HCT116 (cell line): ENCODE data around the gene ABHD4. TPM values are rescaled to one million over a fixed set of nuclear protein-coding genes. Genes with fewer than 3 reads are reported as not detected.

ENCODE experiments used
- ATAC-seq: fragments of 200-7000 bp; cut with Tn5 transposase; 2 replicates; pipeline ENCODE4 v1.9.1; 2020; ENCODE audit warnings: mild to moderate bottlenecking, moderate library complexity
- BruUV-seq: library from RNA; stranded (reverse); fragments of 400-500 nt; replicated peaks from 2 replicates; lab custom pipeline; 2021; lab: Mats Ljungman, UMichigan
- CTCF ChIA-PET: fragments of 300-600 bp; sonication (Branson Sonifier 250); formaldehyde crosslinking; loops from one replicate; lab custom pipeline; 2021; ENCODE audit warnings: antibody characterized with exemption; lab: Charles Lee
- POLR2A ChIA-PET: fragments of 300-600, 350-600 bp; sonication (Branson Sonifier 250); formaldehyde crosslinking; loops from one replicate; lab custom pipeline; 2021; ENCODE audit warnings: antibody characterized with exemption; lab: Charles Lee
- RAD21 ChIA-PET, 2 experiments: fragments of 300-600 bp; sonication (Branson Sonifier 250); formaldehyde crosslinking; loops; one replicate each; lab custom pipeline; 2023; ENCODE audit warnings: low total read pairs in 2 of 2; ENCODE audit not compliant: uncharacterized antibody in 2 of 2, unreplicated experiment in 2 of 2, low non-redundant PET in 1 of 2; lab: Charles Lee
- DNase-seq: peaks from one replicate; pipeline ENCODE4 v3.0.0-alpha.2; 2010; ENCODE audit warnings: low read depth, low spot score
- H2AFZ ChIP-seq: fragments of 200-600 bp; shearing (Covaris generic), sonication (generic); 2 replicates; pipeline ENCODE4 v1.6.1; 2017; ENCODE audit warnings: low read depth, mixed run types, mixed read lengths, antibody characterized with exemption, low read length; ENCODE audit not compliant: poor library complexity, severe bottlenecking
- H3K27ac ChIP-seq: 2 replicates; pipeline ENCODE4 v1.5.1; 2012; ENCODE audit warnings: low read depth, low read length
- H3K27me3 ChIP-seq: fragments of 200-600 bp; sonication (generic); 2 replicates; pipeline ENCODE4 v1.6.1; 2016; ENCODE audit warnings: mixed run types, low read length, mixed read lengths; ENCODE audit not compliant: insufficient read depth
- H3K36me3 ChIP-seq, 2 experiments: fragments of 200-500 bp in 1 of 2; fragments of 200-600 bp in 1 of 2; sonication (Bioruptor generic) in 1 of 2; sonication (generic) in 1 of 2; 2 replicates each; pipeline versions ENCODE4 v1.5.1 to v1.6.1; 2014 to 2016; ENCODE audit warnings: low read length in 2 of 2, inconsistent platforms in 1 of 2, mixed read lengths in 1 of 2, mixed run types in 1 of 2; ENCODE audit not compliant: insufficient read depth in 2 of 2, control insufficient read depth in 1 of 2
- H3K4me1 ChIP-seq, 2 experiments: fragments of 200-600 bp in 1 of 2; sonication (generic) in 1 of 2; 2 replicates each; pipeline versions ENCODE4 v1.5.1 to v1.6.1; 2012 to 2017; ENCODE audit warnings: low read length in 2 of 2, inconsistent platforms in 1 of 2, mild to moderate bottlenecking in 1 of 2, mixed read lengths in 1 of 2, mixed run types in 1 of 2, moderate library complexity in 1 of 2; ENCODE audit not compliant: insufficient read depth in 2 of 2, control insufficient read depth in 1 of 2
- H3K4me2 ChIP-seq: fragments of 200-600 bp; sonication (generic); 2 replicates; pipeline ENCODE4 v1.6.1; 2017; ENCODE audit warnings: mixed run types, low read length, mixed read lengths
- H3K4me3 ChIP-seq, 2 experiments: fragments of 200-600 bp in 1 of 2; sonication (generic) in 1 of 2; replicated peaks in 1 of 2; 2 replicates each; pipeline ENCODE4 v1.5.1; 2011 to 2016; ENCODE audit warnings: low read length in 2 of 2, control low read depth in 1 of 2, low read depth in 1 of 2, mild to moderate bottlenecking in 1 of 2, mixed read lengths in 1 of 2, mixed run types in 1 of 2
- H3K79me2 ChIP-seq: fragments of 200-600 bp; sonication (generic); 2 replicates; pipeline ENCODE4 v1.6.1; 2017; ENCODE audit warnings: mild to moderate bottlenecking, mixed run types, low read length, moderate library complexity, mixed read lengths; ENCODE audit not compliant: insufficient read depth
- H3K9ac ChIP-seq: fragments of 200-600 bp; sonication (generic); 2 replicates; pipeline ENCODE4 v1.6.1; 2016; ENCODE audit warnings: low read length, mixed read lengths
- H3K9me2 ChIP-seq: fragments of 200-600 bp; sonication (generic), shearing (Covaris generic); 2 replicates; pipeline ENCODE4 v1.6.1; 2017; ENCODE audit warnings: mixed run types, mild to moderate bottlenecking, moderate library complexity; ENCODE audit not compliant: insufficient read depth
- H3K9me3 ChIP-seq, 2 experiments: fragments of 200-500 bp in 1 of 2; fragments of 200-600 bp in 1 of 2; sonication (Bioruptor generic) in 1 of 2; sonication (generic) in 1 of 2; 2 replicates each; pipeline ENCODE4 v1.6.1; 2014 to 2017; ENCODE audit warnings: low read length in 2 of 2, mixed read lengths in 2 of 2, inconsistent platforms in 1 of 2, low read depth in 1 of 2, mild to moderate bottlenecking in 1 of 2, mixed run types in 1 of 2, moderate library complexity in 1 of 2; ENCODE audit not compliant: control insufficient read depth in 1 of 2, insufficient read depth in 1 of 2
- H4K20me1 ChIP-seq: fragments of 200-600 bp; sonication (generic), shearing (Covaris generic); 2 replicates; pipeline ENCODE4 v1.6.1; 2017; ENCODE audit warnings: mixed run types, mild to moderate bottlenecking, moderate library complexity; ENCODE audit not compliant: insufficient read depth
- CBX3 ChIP-seq: IDR thresholded peaks from 2 replicates; pipeline ENCODE4 v1.6.1; 2012; ENCODE audit warnings: low read depth
- CEBPB ChIP-seq: IDR thresholded peaks from 2 replicates; pipeline ENCODE4 v1.6.1; 2012; ENCODE audit warnings: low read depth
- ELF1 ChIP-seq: IDR thresholded peaks from 2 replicates; pipeline ENCODE4 v1.6.1; 2012; ENCODE audit warnings: low read depth, borderline replicate concordance
- EZH2phosphoT487 ChIP-seq: fragments of 200-600 bp; IDR thresholded peaks from 2 replicates; pipeline ENCODE4 v1.6.1; 2018; ENCODE audit warnings: antibody characterized with exemption, borderline replicate concordance
- JUND ChIP-seq: IDR thresholded peaks from 2 replicates; pipeline ENCODE4 v1.6.1; 2012
- POLR2AphosphoS5 ChIP-seq: IDR thresholded peaks from 2 replicates; pipeline ENCODE4 v1.6.1; 2011; ENCODE audit warnings: mild to moderate bottlenecking, low read depth, low read length, moderate library complexity
- SIN3A ChIP-seq: IDR thresholded peaks from 2 replicates; pipeline ENCODE4 v1.6.1; 2012; ENCODE audit warnings: low read depth
- SP1 ChIP-seq: IDR thresholded peaks from 2 replicates; pipeline ENCODE4 v1.6.1; 2012; ENCODE audit warnings: low read depth
- SRF ChIP-seq: IDR thresholded peaks from 2 replicates; pipeline ENCODE4 v1.6.1; 2012; ENCODE audit warnings: low read depth
- ZFX ChIP-seq: fragments of 450-650 bp; IDR thresholded peaks from 2 replicates; pipeline ENCODE4 v1.6.1; 2017
- ZNF274 ChIP-seq: fragments of 200-500 bp; sonication (Bioruptor generic); IDR thresholded peaks from 2 replicates; pipeline ENCODE4 v1.6.1; 2014; ENCODE audit warnings: mild to moderate bottlenecking, low read depth, low read length, inconsistent platforms
- intact Hi-C: fragments of 100-400 bp; cut with micrococcal nuclease; formaldehyde crosslinking; loops from 2 replicates; pipeline ENCODE4 v1.10.0; 2022
- total RNA-seq: library from RNA; stranded (reverse); gene quantifications from one replicate; pipeline ENCODE4 v1.2.1, GENCODE V29; 2021; ENCODE audit not compliant: unreplicated experiment
- TF ChIP-seq, protein P1 (sequence below): IDR thresholded peaks from 2 replicates; pipeline ENCODE4 v1.6.1; 2011; ENCODE audit warnings: mild to moderate bottlenecking, low read length, moderate library complexity; ENCODE audit not compliant: insufficient replicate concordance; ENCODE audit errors: extremely low read depth

ABHD4 gene
- total RNA-seq, 1 experiment from 2014 or later: 9.4 TPM

DNA sequence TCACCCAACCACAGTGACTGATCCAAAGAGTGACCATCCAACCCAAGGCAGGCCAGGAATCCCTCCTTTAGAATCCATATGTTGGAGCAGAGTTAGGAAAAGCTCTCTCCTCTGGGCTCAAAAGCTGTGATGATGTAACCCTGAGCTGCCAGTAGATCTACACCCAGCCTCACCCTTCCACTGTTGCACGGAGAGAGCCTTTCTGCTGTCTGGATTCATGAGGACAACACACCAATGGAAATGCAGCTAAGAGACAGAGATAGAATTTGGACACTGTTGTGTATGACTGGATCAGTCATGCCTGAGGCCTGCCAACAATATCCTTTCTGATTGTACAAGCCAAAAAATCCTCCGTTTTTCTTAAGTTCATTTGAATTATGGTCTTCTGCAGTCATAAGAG, 50.4 kb downstream of the ABHD4 start:
- peaks cover 7 to 20% of the 10 kb centered on the region in 2 experiments; a peak in 3 of 4 replicates for H3K4me1 ChIP-seq

More for the DNA sequence above, 50.4 kb downstream of the ABHD4 start:
- ChIA-PET RAD21 (no interaction called here), CTCF (interaction anchor here (1.9 kb wide), 1 partner anchor 78 kb away, joined by 5 read pairs; no protein-coding TSS in a partner anchor), POLR2A (interaction anchor here (1.1 kb wide), 1 partner anchor 76 kb away, joined by 3 read pairs; no protein-coding TSS in a partner anchor)
- BruUV-seq: no TSS peak
- no peak overlapping the region for H3K9ac ChIP-seq
- no peak overlapping the region for H2AFZ ChIP-seq
- intact Hi-C loops: no loop called here
- no peak overlapping the region for H3K4me2 ChIP-seq
- no peak for DNase-seq
- no peaks in the 10 kb centered on the region for H3K27me3 ChIP-seq
- no peak overlapping the region for H3K27ac ChIP-seq
- TF ChIP-seq ELF1: no peak
- TF ChIP-seq SRF: no peak
- TF ChIP-seq SIN3A: no peak
- TF ChIP-seq SP1: no peak
- TF ChIP-seq CEBPB: no peak
- no peak for TF ChIP-seq EZH2phosphoT487
- TF ChIP-seq POLR2AphosphoS5: no peak
- TF ChIP-seq, protein P1, sequence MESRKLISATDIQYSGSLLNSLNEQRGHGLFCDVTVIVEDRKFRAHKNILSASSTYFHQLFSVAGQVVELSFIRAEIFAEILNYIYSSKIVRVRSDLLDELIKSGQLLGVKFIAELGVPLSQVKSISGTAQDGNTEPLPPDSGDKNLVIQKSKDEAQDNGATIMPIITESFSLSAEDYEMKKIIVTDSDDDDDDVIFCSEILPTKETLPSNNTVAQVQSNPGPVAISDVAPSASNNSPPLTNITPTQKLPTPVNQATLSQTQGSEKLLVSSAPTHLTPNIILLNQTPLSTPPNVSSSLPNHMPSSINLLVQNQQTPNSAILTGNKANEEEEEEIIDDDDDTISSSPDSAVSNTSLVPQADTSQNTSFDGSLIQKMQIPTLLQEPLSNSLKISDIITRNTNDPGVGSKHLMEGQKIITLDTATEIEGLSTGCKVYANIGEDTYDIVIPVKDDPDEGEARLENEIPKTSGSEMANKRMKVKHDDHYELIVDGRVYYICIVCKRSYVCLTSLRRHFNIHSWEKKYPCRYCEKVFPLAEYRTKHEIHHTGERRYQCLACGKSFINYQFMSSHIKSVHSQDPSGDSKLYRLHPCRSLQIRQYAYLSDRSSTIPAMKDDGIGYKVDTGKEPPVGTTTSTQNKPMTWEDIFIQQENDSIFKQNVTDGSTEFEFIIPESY: no peak
- TF ChIP-seq ZNF274: no peak
- no peak for TF ChIP-seq JUND
- TF ChIP-seq CBX3: no peak
- no peak for TF ChIP-seq ZFX
- no peaks in the 10 kb centered on the region for H3K9me2 ChIP-seq
- H3K9me3 ChIP-seq: no peaks in the 10 kb centered on the region
- H3K36me3 ChIP-seq: no peaks in the 10 kb centered on the region
- H3K79me2 ChIP-seq: no peaks in the 10 kb centered on the region
- no peaks in the 10 kb centered on the region for H4K20me1 ChIP-seq
- no peak overlapping the region for H3K4me3 ChIP-seq
- no peak for ATAC-seq
